ENCODE measurements around the gene MAPKAPK2.

The MAPKAPK2 gene

DNA sequence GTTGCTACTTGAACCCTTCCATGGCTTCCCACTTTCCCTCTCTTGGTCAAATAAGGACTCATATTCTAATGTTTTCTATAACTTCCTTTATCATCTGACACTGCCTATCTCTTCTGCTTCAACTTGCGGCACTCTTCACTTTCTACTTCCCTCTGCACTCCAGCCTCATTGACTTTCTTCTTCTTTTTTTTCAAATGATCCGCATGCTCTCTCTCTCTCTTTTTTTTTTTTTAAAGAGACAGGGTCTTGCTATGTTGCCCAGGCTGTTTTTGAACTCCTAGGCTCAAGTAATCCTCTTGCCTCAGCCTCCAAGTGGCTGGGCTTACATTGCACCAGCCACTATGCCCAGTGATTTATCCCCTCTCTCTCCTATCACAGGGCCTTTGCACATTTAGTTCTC is 94.9 kb downstream of the MAPKAPK2 start:
- DNase-seq = no peak
- H3K9me3 ChIP-seq (ENCODE audit: control insufficient read depth, low read length) = no peaks in the 10 kb centered on the region
- no peaks in the 10 kb centered on the region for H3K27me3 ChIP-seq (replicated peaks; ENCODE audit: control insufficient read depth, insufficient read depth, low read length, poor library complexity, severe bottlenecking)
- no peaks in the 10 kb centered on the region for H3K36me3 ChIP-seq (ENCODE audit: control insufficient read depth, insufficient read depth, low read length)
- H3K27ac ChIP-seq (ENCODE audit: insufficient read depth, low read length, poor library complexity, severe bottlenecking) = no peak overlapping the region
- no peak overlapping the region for H3K4me3 ChIP-seq (ENCODE audit: insufficient read depth, low read depth, low read length, poor library complexity, severe bottlenecking)
- peaks cover 10% of the 10 kb centered on the region for H3K4me1 ChIP-seq (ENCODE audit: control insufficient read depth, insufficient read depth, low read length, poor library complexity, severe bottlenecking)

DNA sequence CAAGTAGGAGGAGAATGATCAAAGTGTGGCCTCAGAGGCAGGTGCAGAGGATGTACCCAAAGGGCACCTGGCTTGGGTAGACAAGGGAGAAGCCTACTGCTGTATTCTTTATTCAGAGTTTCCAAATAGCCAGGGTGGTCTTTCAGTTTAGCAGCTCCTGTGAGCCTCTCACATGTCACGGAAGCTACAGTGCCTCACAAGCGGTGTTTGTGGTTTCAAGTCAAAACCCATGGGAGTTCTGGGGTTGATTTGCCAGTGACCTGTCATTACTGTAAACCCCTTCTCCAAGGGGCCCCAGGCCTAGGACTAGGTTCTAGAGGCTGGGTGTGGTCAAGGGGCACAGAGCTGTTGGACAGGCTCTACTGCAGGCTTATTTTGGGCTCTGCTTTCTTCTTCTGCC is 97.7 kb downstream of the MAPKAPK2 start:
- Histone ChIP-seq H3K9me3 (ENCODE audit: control insufficient read depth, low read length) (no peaks in the 10 kb centered on the region), H3K36me3 (ENCODE audit: control insufficient read depth, insufficient read depth, low read length) (no peaks in the 10 kb centered on the region), H3K4me1 (ENCODE audit: control insufficient read depth, insufficient read depth, low read length, poor library complexity, severe bottlenecking) (peaks cover 15% of the 10 kb centered on the region), H3K4me3 (ENCODE audit: insufficient read depth, low read depth, low read length, poor library complexity, severe bottlenecking) (no peak overlapping the region), H3K27me3 (replicated peaks; ENCODE audit: control insufficient read depth, insufficient read depth, low read length, poor library complexity, severe bottlenecking) (no peaks in the 10 kb centered on the region), H3K27ac (ENCODE audit: insufficient read depth, low read length, poor library complexity, severe bottlenecking) (no peak overlapping the region)
- DNase-seq = no peak

GRCh38 chr1:206783506-206783905 is 98.8 kb downstream of the MAPKAPK2 start:
- Histone ChIP-seq H3K4me1 (ENCODE audit: control insufficient read depth, insufficient read depth, low read length, poor library complexity, severe bottlenecking) (peaks cover 15% of the 10 kb centered on the region), H3K27ac (ENCODE audit: insufficient read depth, low read length, poor library complexity, severe bottlenecking) (no peak overlapping the region), H3K27me3 (replicated peaks; ENCODE audit: control insufficient read depth, insufficient read depth, low read length, poor library complexity, severe bottlenecking) (no peaks in the 10 kb centered on the region), H3K36me3 (ENCODE audit: control insufficient read depth, insufficient read depth, low read length) (no peaks in the 10 kb centered on the region), H3K4me3 (ENCODE audit: insufficient read depth, low read depth, low read length, poor library complexity, severe bottlenecking) (no peak overlapping the region), H3K9me3 (ENCODE audit: control insufficient read depth, low read length) (no peaks in the 10 kb centered on the region)
- DNase-seq = no peak
